GM19395 (cell line): ENCODE data around the gene ERICH6B.

Experiments used
- ATAC-seq: cut with Tn5 transposase; IDR thresholded peaks from one replicate; pipeline ENCODE4 v1.9.1; 2021; ENCODE audit warnings: mild to moderate bottlenecking, moderate library complexity; ENCODE audit not compliant: unreplicated experiment

ERICH6B gene

DNA sequence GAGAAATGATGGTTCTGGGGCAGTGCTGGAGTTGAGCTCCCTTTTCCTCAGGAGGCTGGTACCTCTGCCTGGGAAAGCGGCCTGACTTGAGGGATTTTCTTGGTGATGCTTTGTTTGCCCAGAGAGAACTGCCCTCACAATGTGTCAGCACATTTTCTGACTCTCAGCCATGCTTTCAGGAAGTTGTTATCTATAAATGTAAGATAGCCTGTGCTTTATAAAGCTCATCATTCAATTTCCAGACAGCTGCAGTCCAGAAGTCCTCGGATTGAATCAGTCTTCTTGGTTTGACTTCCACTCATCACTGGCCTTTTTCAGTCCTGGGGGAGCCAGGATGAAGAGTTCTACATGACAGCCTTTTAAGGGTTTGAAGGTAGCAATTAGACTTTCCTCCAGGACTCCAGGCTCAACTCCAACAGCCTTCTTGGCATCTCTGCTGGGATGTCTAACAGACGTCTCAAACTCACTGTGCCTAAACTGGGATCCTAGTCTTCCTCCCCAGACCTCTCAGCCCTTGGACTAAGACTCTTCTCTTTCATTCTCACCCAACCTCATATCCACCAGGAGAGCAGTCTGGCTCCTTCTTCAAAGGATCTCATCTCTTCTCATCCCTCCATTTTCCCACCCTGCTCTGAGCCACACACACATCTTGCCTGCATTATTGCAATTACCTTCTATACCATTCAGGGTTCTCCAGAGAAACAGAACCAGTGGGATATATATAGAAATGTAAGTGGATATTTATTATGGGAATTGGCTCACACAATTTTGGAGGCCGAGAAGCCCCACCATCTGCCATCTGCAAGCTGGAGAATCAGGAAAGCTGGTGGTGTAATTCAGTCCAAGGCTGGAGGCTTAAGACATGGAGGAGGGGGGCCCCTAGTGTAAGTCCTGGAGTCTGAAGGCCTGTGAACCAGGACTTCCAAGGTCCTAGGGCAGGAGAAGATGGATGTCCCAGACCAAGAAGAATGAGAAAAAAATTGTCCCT is 13.1 kb downstream of the ERICH6B start:
- ATAC-seq: no peak

DNA sequence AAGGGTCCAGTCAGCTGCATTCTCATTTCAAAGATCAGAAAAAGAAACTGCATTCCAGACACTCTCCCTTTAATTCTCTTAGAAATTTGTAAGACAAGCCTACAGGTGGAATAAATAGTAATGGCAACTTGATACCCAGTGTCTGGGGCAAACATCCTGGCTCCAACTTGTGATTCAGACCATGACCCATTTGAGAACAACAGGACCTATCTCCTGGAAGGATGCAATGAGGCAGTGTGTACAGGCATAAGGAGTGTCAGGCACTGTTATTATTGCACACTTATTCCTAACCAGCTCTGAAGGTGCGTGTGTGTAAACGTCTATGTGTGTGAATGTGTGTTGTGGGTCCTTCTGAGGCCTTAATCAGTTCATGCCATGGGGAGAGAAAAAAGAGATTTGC is 13.9 kb downstream of the ERICH6B start:
- ATAC-seq: no peak

DNA sequence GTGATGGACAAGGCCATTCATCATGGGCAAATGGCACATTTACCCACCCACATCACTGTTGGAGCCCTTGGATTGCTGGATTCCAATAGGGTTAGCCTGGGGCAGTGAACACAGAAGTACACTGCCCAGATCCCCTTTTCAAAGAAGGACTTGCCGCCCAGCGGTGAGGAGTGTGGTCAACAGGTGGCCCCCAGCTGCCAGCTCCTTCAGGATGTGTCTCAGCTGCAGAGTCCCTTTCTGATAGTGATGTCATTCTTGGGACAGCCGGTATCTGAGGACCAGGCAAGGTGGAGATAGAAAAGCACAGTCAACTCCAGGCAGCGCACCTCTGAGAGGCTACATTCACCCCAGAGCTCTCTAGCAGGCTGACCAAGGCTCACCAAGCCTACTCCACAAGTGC is 16.9 kb downstream of the ERICH6B start:
- no peak for ATAC-seq

DNA sequence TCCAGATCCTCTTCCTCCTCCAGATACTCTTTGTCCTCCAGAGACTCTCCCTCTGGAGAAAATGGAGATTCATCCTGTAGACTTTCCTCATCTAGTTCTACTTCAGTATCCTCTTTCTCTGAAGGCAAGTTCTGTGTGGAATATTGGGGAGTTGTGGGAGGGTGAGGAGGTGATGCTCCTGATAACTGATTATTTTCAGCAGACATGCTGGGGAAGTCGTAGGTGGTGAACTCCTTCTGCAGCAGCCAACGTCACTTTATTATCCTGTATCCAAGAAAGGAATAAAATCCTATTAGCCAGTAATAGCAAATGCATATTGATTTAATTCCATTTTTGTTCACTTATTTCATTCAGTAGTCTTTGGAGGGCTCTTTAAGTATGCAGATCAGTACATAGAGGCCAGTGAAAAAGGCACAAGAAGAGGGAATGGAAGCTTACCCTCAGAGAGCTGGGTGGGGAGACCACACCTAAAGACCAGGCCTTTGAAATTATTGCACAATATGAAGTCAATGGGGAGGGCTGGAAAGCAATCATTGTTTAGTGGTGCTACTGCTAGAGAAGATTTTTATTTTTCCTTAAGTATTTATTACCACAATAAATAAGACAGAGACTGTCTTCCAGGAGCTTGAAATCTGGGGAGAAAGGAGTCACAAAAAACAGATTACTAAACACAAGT is 18.6 kb downstream of the ERICH6B start:
- no peak for ATAC-seq

DNA sequence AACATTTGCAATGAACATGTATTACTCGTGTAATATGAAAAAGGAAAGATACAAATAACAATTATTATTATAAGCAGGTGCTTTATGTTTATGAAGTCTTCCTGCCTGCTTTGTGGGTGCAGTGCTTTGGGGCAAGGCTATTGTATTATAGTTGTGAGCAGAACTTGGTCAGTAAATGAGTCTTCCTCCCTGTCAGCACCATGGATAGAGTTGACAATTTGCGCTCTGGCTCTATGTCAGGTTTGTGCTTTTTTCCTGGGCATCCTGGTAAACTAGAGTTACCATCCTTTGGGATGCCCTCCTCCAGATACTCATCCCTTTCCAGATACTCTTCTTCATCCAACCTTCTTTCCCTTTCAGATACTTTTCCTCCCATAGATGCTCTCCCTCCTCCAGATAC is 19.6 kb downstream of the ERICH6B start:
- no peak for ATAC-seq

DNA sequence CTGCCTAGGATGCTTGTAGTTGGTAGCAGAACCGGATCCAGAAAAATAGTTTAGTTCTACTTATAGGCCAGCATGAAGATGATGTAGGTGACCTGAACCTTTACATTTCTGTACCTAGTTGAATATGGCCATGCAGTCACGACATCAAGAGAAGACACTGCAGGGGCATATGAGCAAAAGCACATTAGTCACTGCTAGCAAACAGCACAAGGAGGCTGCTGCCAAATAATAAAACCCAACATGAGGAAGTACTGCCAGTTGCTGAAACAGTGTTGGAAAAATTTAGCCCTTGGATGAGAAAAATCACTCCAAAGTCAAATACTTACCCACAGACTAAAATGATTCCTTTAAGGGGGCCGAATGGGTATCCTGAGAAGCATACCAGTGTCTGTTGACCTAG is 20.8 kb downstream of the ERICH6B start:
- ATAC-seq: no peak

DNA sequence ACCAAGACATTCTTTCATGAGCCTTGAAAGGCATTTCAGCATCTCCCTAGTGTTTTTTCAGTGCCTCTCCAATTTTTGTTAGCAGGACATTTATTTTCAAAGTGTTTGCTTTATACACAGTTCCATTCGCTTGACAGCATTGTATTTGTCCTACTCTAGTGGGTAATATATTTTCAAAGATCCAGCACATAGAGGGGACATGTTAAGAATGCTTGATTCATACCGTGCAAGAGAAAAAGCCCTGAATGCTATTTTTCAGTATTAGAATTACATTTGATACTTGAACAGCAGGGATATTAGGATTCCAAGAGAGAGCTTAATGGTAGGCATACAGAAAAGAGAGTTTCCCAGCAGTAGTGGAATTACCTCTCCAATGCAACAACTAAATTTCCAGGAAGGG is 21.3 kb downstream of the ERICH6B start:
- no peak for ATAC-seq

DNA sequence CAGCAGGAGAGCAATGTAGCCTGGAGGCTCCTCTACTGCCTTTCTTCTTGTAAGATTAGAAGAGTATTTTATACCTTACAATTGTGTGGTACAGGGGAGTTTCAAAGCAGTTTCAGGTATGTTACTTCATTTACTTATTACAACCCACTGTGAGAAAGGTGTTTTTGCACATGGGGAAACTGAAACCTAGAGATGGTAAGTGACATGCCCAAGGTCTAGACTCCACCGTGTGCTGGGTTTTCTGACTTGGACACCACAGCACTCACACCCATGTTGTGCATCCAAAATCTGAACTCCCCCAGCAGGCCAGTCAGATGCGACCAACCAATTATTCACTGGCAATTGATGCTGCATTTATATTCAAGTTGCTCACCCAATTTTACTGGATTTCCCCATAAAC is 22.8 kb downstream of the ERICH6B start:
- no peak for ATAC-seq

DNA sequence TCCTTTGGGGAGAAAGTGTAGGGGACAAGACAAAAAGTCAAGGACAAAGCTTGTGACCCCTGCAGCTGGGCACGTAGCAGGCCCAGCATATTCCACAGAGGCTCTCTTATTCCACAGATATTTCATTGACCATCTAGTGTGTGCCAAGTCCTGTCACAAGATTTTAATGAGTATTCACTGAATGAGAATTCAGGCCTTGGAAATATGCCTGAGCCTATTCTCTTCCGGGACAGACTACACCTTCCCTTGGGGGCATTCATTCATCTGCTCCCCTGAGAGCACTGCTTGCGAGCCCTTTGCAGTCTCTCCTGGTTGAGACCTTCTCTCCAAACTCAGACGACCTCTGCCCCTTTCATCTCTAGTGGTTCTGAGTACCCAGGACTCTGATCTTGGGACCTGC is 25.5 kb downstream of the ERICH6B start:
- ATAC-seq: no peak

DNA sequence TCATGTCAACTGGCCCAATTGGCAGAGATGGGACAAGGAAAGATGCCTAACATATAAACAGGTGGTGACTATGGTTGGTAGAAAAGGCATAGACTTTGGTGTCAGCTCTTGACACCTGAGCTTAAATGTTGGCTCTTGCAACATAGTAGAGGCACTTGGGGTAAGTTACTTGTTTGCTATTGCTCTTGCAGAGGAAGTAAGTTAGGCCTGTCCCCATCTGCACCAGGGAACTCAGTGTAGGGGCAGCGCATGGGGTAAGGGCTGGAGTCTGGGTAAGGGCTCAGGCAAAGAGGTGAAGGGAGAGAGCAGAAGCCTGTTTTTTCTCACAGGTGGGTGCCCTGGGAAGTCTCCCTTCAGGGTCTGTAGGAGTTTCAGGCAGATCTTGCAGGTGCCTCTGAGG is 27.6 kb downstream of the ERICH6B start:
- ATAC-seq: no peak

DNA sequence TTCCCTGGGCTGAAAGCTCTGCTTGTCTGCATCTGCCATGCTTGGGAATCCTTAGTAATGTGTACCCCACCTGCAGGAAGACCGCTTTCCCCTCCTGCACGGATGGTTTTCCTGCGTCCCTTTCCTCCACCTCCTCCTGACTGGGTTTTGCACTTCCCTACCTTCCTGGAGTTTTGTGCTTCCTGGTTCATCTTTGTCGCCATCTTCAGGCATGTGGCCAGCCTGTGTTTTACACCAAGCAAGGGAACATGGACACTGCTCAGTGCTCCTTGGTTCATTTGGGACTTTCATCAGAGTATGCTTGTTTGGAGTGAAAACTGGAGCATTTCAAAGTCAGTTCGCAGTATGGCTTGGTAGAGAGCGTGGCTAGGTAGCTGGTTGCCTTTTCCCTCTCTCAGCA is 30.7 kb downstream of the ERICH6B start:
- no peak for ATAC-seq

DNA sequence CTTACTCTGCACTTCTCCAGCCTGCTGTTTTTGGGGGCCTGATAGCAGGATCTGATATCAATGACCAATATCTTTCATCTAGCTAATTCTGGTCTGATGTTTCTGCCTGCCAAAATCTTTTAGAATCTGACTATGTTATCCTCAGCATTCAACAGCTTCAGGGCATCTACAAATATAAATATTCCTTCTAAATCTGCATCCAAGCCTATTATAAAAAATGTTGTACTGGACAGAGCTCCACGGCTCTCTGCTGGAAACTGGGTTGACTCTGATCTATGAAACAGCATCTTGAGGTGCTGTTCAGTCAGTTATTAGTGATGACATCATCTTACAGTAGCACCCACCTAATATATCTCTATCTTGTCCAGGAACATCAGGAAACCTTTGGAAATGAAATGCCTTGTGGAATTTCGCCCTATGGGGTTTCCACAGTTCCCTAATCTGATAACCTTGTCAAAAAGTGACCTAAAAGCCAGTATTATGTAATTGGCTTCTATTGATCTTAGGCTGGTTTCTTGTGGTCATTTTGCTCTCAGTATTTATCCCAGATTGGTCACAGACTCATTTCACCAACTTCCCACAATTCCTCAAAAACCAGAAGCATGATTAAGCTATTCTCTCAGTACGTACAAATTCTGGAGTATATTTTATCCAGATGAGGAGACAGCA is 33.0 kb downstream of the ERICH6B start:
- ATAC-seq: no peak

DNA sequence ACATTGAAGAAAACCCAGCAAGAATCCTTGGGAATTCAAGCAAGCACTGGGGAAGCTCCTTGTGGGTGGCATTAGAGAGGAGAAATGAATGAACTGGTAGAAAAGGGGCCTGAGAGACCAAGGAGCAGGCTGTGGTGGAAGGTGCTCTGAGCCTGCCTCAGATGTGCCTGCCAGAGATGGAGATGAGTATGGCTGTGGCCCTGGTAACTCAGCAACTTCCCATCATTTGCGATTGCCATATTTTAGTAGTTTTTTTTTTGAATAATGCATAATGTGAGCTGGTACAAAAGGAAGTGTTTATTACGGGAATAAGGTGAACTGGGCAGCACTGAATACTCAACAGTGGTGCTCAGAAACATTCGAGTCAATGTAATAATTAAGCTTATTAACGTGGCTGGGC is 39.1 kb downstream of the ERICH6B start:
- no peak for ATAC-seq

DNA sequence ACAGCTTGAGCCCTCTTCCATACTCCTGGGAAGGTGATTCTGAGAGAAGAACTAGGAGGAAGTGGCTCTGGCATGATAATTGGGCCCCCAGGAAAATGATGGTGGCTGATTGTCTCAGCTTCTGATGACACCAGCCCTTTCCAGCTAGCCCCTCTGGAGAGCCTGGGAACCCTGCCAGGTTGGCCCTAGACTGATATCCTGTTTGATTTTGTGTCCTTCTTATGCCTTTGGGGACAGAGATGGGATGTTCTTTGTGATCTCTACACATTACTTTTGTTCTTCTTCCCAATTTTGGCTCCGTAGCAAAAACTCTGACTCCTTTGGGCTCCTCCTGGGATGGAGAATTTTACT is 39.7 kb downstream of the ERICH6B start:
- ATAC-seq: no peak

DNA sequence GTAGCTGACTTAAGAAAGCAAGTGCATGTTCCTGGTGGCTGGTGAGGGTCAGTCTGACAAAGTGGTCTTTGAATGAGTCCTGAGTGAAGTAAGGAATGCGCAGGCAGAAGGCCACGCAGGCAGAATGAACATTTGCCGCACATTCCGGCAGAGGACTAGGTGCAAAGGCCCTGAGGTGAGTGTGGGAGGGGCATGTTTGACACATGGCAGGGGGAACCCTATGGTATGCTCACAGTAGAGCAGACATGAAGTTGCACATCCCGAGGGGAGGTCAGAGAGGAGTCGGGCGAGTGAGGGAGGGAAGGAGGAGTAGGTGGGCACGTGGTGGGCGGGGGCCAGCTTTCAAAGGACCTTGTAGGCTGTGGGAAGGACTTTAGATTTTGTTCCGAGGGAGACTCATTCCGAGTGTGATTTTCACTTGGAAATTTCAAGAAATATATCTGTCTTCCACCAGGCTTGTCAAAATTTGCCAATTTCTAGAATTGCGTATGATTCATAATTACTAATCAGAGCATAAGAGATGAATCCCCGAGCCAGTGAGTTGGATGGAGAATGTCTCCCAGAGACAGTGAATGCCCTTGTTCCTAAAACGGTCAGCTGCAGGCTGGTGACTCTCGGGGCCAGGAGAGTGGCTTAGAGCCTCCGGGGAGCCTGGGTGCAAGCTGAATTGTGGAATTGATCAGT is 40.3 kb downstream of the ERICH6B start:
- no peak for ATAC-seq

DNA sequence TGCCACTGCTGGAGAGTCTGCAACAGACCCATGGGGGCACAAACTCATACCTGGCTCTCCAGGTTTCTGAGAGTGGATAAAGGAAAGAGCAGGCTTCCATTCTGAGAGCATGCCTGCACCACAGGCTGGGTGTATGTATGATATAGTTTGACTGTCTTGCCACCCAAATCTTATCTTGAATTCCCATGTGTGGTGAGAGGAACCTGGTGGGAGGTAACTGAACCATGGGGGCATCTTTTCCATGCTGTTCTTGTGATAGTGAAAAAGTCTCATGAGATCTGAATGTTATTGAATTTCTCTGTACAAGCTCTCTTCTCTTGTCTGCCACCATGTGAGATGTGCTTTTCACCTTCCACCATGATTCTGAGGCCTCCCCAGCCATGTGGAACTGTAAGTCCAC is 50.2 kb downstream of the ERICH6B start:
- no peak for ATAC-seq

DNA sequence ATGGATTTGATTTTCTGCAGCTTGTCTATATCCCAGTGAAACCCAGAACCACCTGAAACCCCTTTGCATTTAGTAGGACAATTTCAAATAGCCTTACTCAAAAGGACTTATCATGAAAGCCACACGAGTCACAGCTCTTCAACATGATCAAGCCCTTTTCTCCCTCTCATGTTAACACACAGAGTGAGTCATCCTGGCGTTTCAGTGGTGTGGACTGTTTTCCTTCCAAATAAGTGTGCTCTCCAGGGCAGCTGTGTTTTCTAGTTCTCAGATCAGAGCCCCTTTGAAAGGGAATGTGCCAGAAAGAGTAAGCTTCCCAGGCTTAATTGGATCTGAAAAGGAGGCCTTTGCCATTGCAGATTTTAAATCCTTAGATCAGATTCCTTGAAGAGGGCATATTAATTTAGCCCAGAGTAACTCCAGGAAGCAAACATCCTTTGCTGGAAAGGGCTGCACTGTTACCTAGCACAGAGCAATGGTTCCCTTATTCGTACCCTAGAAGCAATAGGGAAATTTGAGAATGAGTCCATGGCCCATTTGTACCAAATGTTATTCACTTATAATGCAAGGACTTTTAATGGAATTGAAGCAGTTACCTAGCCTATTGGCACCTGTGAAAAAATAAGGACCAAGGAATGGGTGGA is 51.3 kb downstream of the ERICH6B start:
- no peak for ATAC-seq

DNA sequence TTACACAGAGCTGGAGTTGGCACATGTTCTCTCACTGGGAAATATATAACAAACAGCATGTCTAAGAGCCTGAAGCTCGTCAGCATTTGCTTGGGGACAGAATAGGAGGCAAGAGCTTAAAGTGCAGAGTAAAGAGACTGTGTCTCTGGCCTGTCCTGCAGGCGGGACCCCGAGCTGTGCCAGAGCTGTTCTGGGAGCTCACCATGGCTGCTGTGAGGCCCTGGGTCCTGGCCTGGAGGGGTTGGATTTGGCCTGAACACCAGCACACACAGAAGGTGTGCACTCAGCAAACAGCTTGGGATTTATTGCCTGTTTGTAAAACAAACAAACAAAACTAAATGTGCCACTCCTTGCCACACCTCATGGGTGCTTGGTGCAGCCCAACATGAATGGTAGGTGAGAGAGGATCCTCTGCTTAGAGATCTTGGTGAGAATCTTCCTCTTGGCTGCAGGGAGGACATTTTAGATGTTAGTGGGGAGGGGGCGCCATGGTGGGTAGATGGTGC is 60.9 kb downstream of the ERICH6B start:
- no peak for ATAC-seq

DNA sequence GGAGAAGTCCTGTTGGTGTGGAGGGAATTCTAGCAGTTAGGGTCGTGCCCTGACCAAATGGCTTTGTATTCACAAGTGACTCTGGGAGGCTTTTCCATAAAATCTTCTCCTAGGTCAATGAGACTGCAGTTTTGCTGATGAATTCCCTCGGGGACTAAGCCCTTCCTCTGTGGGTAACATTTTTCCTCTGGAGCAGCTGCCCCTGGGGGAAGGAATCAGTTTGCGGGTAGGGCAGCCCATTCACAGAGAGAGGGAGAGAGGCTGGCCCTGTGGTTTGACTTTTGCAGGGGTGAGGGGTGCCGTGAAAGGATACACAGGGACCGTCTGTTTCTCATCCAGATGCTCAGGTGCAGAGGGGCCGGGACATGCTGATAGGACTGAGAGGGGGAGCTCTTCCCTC is 67.3 kb downstream of the ERICH6B start:
- no peak for ATAC-seq

DNA sequence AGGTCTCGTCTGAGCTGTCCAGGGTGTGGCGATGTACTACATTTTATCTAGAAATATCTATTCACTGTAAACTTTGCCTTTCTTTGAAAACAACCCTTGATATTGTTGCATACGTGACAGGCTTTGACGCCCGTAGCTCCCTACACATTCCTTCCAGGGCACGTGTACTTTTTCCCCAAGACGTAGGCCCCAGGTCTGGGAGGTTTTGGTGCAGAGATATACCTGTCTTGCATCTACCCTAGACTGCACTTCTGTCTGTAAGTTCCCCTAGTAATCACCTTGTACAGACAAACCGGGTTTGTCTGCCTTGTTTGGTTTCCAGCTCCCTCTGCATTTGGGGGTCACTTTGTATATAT is 69.2 kb downstream of the ERICH6B start:
- no peak for ATAC-seq
